NCI-H2107 (cell line): Measurements from ENCODE around the gene SCLY.

ENCODE experiments used
- DNase-seq: peaks from one replicate; lab custom pipeline; 2025; lab: John Stamatoyannopoulos, UW

The SCLY gene

GRCh38 chr2:238097988-238098871 is 37.4 kb downstream of the SCLY start:
- DNase-seq, result no peak

DNA sequence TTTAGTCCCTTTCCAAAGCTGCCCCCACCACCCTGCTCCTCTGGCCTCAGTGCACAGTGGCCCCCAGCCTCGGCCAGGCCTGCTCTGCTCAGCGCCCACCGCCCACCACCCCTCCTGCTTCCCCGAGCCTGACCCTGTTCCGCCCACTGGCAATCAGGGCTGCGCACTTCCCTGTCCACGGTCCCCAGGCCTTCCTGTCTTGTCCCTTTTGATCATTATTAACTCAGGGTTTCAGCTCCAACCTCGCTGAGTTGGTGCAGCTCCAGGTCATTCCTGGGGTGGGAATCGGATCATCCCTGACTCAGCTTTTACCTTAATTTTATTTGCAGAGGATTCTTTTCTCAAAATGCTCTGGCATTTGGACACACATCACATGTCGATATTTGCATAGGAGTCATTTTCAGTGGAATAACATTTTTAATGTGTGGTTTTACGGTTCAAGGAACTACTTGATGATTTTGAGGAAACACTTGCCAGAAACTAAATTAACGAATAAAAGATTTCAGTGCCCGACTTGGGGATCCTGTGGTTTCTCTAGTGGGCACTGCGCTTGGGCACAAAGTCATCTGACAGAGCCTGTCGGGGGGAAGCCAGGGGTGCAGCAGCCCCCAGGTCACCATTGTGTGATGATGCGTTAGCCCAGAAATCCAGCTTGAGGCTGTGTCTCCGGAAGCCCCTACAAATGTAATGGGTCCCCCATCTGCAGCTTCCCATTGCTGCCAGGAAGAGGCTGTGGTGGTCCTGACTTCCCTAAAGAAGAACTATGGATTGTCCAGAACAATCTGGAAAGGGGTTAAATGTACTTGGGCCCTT is 38.3 kb downstream of the SCLY start:
- no peak for DNase-seq

- no peak for DNase-seq
These were observed 38.9 kb downstream of the SCLY start for GRCh38 chr2:238099714-238100048.

DNA sequence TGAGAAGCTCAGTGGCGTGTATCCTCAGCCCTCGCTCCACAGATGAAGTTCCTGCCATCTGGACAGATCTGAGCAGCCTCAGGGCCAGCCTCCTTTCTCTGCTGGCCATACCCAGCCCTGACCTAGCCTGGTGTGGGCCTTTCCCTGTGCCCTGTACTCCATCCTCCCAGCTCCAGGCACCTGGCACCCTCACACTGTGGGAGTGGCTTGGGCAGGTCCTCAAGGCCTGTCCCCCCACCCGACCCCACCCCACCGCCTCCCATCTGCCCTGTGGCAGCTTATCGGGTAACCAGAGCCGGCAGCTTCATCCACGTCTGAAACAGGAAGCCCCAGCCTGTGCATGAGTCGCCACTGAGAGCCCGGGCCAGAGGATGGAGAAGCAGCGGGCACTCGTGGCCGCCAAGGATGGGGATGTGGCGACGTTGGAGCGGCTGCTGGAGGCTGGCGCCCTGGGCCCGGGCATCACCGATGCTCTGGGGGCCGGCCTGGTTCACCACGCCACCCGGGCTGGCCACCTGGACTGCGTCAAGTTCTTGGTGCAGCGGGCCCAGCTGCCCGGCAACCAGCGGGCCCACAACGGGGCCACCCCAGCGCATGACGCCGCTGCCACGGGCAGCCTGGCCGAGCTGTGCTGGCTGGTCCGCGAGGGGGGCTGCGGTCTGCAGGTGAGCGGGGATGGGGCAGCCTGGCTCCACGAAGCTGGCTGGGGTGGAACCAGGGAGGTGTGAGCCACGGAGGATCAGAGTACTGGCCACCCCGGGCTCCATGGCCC is 39.4 kb downstream of the SCLY start, which contains the start of gene ESPNL:
Gene ESPNL, plus strand, starts transcription at position 292 of the 772 bp plus-strand sequence. Its CDS starts 80 bp downstream, at position 372.
- peak; percentile 76 for DNase-seq

DNA sequence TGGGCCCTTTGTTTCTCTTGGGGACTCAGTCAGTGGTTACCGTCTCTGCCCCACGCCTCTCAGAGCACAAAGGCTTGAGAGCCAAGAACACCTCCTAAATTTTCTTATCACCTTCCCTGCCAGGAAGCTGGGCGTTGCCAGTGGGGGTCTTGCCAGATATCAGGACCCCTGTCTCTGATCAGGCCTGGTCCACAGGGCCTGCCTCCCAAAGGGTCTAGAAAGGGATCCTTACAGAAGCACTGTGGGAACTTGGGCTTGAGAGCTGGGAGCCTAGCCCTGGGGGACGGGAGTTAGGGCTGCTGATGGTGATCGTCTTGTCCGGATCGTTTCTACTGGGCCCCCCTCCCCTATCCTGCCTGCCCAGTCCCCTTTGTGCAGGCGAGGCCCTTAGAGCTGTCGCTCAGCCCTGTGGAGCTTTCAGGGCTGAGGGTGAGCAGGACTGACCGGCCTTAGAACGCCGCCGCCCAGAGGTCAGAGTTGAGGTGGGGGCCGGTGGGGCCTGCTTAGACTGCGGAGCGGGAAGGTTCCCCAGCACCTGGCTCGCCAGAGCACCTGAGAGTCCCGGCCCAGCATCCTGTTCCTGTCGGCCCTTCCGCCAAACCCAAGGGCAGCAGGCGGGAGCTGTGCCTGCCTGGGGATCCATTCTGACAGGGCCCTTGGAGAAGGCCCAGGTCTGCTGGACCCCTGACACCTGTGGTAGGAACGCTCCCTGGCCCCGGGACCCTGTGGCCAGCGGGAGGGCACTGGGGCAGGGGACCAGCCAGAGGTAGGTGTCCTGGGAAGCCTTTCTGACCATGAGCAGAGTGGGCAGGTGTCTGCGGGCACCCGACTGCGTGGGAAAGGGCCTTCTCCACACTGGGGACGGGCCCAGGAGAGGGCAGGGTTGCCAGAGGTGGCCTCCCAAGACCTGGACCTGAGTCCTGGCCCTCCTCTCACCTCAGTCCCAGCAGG is 40.3 kb downstream of the SCLY start:
- no peak for DNase-seq

GRCh38 chr2:238101891-238102841 is 41.4 kb downstream of the SCLY start:
- DNase-seq, result no peak

GRCh38 chr2:238102865-238103264 is 42.1 kb downstream of the SCLY start:
- DNase-seq, result no peak

- no peak for DNase-seq
These were observed 42.8 kb downstream of the SCLY start for GRCh38 chr2:238103465-238104225.

- no peak for DNase-seq
These were observed 43.5 kb downstream of the SCLY start for GRCh38 chr2:238104226-238104690.

- no peak for DNase-seq
These were observed 44.0 kb downstream of the SCLY start for GRCh38 chr2:238104691-238105371.

GRCh38 chr2:238105506-238106338 is 44.9 kb downstream of the SCLY start:
- no peak for DNase-seq

- DNase-seq, result no peak
These were observed 45.5 kb downstream of the SCLY start for GRCh38 chr2:238106339-238106697.

DNA sequence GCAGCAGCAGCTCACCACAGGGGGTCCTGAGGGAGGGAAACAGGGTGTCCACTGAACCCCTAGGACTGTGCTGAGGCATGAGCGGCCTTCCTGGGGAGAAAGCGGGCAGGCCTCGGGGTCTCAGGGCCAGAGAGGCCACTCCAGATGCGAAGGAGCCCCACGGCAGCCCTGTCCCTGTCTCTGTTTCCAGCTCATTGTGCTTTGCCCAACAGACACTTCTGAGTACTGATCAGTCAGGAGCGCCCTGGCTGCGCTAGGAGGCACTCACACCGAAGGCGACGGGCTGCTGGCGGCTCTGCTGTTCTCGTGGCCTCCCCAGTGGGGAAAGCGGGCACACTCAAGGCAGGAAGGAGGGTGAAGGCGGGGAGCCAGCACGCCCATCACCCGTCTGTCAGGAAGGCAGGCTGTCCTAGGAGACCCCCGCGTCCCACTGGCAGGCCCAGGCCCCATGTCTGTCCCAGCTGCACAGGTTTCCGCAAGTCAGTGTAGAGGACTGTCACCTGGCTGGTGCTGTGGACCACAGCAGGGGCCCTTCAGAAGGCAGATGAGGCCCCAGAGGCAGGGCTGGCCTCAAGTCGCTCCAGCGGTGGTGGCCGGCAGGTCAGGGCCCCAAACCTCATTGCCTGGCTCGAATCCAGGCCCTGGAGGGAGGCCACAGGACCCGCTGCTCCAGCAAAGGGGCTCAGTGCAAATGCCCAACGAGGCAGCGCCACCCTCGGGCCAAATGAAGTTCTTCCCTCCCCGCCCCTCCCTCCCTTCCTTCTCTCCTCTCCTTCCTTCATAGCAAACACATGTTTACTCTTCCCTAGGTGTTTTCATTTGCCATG is 46.1 kb downstream of the SCLY start:
- DNase-seq, result no peak

DNA sequence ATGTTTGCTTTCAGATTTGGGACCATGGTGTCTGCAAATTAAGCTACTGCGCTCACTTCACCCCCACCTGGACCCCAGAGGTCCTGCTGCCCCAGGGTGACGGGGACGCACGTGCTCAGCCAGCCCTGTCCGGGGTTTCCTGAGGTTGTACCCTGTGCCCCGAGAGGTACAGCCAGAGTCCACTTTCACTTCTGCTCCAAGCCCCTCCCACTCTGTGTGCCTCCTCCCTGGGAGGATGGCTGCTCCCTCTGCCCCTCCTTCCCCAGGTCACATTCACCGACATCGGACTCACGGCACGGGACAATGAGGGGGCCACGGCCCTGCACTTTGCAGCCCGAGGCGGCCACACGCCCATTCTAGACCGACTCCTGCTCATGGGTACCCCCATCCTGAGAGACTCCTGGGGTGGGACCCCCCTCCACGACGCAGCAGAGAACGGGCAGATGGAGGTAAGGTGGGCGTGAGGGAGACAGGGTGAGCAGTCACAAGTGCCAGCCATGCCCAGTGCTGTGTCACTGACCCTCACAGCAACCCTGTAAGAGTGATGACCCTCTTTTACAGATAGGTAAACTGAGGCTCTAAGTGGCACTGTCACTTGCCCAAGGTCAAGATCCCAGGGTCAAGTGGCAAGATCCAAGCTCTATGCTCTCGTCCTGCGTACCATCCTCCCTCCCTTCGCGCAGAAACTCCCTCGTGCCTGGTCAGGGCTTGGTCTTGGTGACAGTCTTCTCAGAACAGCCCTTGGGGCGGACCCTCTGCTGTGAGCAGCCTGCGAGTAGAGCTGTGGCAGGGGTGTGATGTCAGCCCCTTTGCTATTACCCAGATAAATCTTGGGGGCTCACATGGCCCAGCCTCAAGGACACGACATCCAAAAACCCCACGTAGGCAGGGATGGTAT is 47.0 kb downstream of the SCLY start:
- no peak for DNase-seq

DNA sequence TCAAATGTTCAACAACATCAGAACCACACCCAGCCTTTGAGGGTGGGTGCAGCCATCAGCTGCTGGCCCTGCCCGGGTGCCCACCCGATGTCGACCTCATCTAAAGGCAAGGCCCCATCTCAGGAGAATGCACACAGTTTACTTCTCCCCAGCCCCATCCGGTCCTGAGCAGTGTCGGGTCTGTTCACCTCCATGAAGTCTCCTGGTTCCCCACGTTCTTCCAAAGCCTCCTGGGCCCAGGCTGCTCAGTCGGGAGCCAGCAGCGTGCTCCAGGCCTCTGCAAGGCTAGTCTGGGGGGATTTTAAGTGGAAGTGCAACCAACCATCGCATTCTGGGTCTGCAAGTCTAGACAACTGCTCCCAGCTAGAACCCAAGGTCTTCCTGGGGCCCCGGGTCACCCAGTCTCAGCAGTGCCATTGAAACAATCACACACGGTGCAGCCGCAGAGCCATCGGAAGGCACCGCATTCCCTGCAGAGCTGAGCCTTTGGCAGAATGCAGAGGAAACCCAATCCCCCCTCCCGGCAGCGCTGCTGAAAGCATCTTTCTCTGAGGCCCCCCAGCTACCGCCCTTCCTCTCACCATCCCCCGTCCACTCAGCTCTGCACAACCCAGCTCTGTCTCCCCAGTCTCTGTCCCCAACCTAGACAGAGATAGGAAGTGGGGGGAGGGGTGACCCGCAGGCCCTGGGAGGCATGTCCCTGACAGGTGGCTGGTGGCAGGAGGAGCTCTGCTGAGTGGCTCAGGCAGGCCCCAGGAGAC is 47.8 kb downstream of the SCLY start:
- no peak for DNase-seq
